Measurements from ENCODE around the gene DCXR. TPM values are rescaled to one million over a fixed set of nuclear protein-coding genes. Genes with fewer than 3 reads are reported as not detected.
"Not testable (repeated sequence)": the region's sequence is repeated elsewhere in the genome, so short reads cannot be mapped to it uniquely, and the experiment has no call there.

The DCXR gene
- total RNA-seq, 4 donors from 2014 or later: 23.8 to 125 (median 67.5) TPM

GRCh38 chr17:82042649-82043048 lies 5.2 kb upstream of the DCXR start:
- H3K27me3 ChIP-seq: no peaks in the 10 kb centered on the region
- no peaks in the 10 kb centered on the region for H3K4me1 ChIP-seq
- DNase-seq: no peak
- TF ChIP-seq POLR2A (IDR thresholded peaks at IDR 0.05) (no peak), CTCF (IDR thresholded peaks at IDR 0.05) (no peak)
- no peaks in the 10 kb centered on the region for H3K9me3 ChIP-seq
- no peaks in the 10 kb centered on the region for H3K36me3 ChIP-seq
- intact Hi-C loops (cut with DNase I; ENCODE audit: low total_unique reads): no loop called here
- no peak overlapping the region for H3K27ac ChIP-seq
- H3K4me3 ChIP-seq: no peak overlapping the region

- intact Hi-C loops (cut with DNase I; ENCODE audit: low total_unique reads): no loop called here
- H3K36me3 ChIP-seq: no peaks in the 10 kb centered on the region
- no peak overlapping the region for H3K4me3 ChIP-seq
- no peak for DNase-seq
- no peaks in the 10 kb centered on the region for H3K9me3 ChIP-seq
- H3K27me3 ChIP-seq: no peaks in the 10 kb centered on the region
- peaks cover 0 to 5% of the 10 kb centered on the region in 2 donors for H3K4me1 ChIP-seq
- no peak overlapping the region for H3K27ac ChIP-seq
- TF ChIP-seq POLR2A (IDR thresholded peaks at IDR 0.05) (no peak), CTCF (IDR thresholded peaks at IDR 0.05) (no peak)
Measured at GRCh38 chr17:82041144-82041814, 3.8 kb upstream of the DCXR start.

DNA sequence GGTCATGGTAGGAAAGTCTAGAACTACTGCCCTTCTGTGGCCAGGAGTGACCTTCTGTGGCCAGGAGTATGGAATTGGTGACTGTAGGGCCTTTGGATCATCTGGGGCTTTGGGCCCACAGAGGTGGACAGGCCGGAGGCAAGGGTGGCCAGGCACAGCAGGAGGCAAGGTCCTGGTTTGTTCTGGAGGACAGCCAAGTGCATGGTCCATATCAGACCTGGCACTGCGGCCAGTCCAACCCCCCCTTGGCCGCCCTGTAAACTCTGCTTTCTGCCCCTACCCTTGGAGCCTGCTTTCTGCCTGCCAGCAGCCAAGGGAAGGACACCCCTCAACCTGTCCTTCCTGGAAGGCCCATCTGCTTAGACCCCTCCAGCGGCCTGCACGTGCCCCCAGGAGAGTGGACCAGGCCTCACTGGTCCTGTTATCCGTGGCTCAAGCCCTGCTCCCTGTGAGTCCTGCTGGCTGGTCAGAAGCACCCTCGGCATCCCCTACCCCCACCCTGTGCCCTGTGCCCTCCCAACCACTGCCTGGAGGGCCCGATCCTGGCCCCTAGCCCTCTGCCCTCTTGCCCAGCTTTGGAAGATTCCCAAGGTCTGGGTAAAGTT lies 2.3 kb upstream of the DCXR start:
- H3K27ac ChIP-seq: no peak overlapping the region
- H3K9me3 ChIP-seq: no peaks in the 10 kb centered on the region
- H3K27me3 ChIP-seq: no peaks in the 10 kb centered on the region
- H3K4me3 ChIP-seq: no peak overlapping the region
- DNase-seq: no peak
- TF ChIP-seq POLR2A (IDR thresholded peaks at IDR 0.05): no peak
- TF ChIP-seq CTCF (IDR thresholded peaks at IDR 0.05): no peak
- intact Hi-C loops (cut with DNase I; ENCODE audit: low total_unique reads): no loop called here
- H3K36me3 ChIP-seq: no peaks in the 10 kb centered on the region
- peaks cover 0 to 10% of the 10 kb centered on the region in 2 donors for H3K4me1 ChIP-seq

- H3K9me3 ChIP-seq; H3K36me3 ChIP-seq; H3K4me3 ChIP-seq; H3K27ac ChIP-seq; DNase-seq; H3K27me3 ChIP-seq; intact Hi-C loops (cut with DNase I; ENCODE audit: low total_unique reads): not testable (repeated sequence)
- H3K4me1 ChIP-seq: peaks cover 0 to 10% of the 10 kb centered on the region in 2 donors
Measured at GRCh38 chr17:82038796-82039409, 1.4 kb upstream of the DCXR start.

GRCh38 chr17:82037889-82038195 lies 345 bp upstream of the DCXR start:
- intact Hi-C loops (cut with DNase I; ENCODE audit: low total_unique reads): no loop called here
- H3K36me3 ChIP-seq: no peaks in the 10 kb centered on the region
- no peak for DNase-seq
- no peak for TF ChIP-seq CTCF (IDR thresholded peaks at IDR 0.05)
- no peak for TF ChIP-seq POLR2A (IDR thresholded peaks at IDR 0.05)
- H3K27ac ChIP-seq: peak overlapping the region in 1 of 2 donors; percentile 96
- H3K9me3 ChIP-seq: no peaks in the 10 kb centered on the region
- peaks cover 0 to 10% of the 10 kb centered on the region in 2 donors for H3K4me1 ChIP-seq
- peak overlapping the region; percentile 49 to 66 for H3K4me3 ChIP-seq
- no peaks in the 10 kb centered on the region for H3K27me3 ChIP-seq
